ENCODE measurements around the gene GCAT.

The GCAT gene

GRCh38 chr22:37807410-37808293 lies at the start of gene GCAT:
Gene GCAT, plus strand, starts transcription at chr22:37807934. Its CDS starts 34 bp downstream, at chr22:37807968.
- DNase-seq: peak; percentile 90

GRCh38 chr22:37758694-37759093 lies 49.0 kb upstream of the GCAT start:
- DNase-seq: no peak

GRCh38 chr22:37759281-37759680 lies 48.5 kb upstream of the GCAT start:
- no peak for DNase-seq

GRCh38 chr22:37760152-37760551 lies 47.6 kb upstream of the GCAT start:
- peak; percentile 52 for DNase-seq

GRCh38 chr22:37762389-37762836 lies 45.3 kb upstream of the GCAT start:
- no peak for DNase-seq

- DNase-seq: no peak
These were observed 44.7 kb upstream of the GCAT start for GRCh38 chr22:37763012-37763411.

- no peak for DNase-seq
These were observed 44.1 kb upstream of the GCAT start for GRCh38 chr22:37763652-37764051.

GRCh38 chr22:37764622-37765021 lies 43.1 kb upstream of the GCAT start:
- no peak for DNase-seq

GRCh38 chr22:37765498-37765897 lies 42.2 kb upstream of the GCAT start:
- DNase-seq: no peak

- no peak for DNase-seq
These were observed 41.7 kb upstream of the GCAT start for GRCh38 chr22:37765953-37766576.

- no peak for DNase-seq
These were observed 39.5 kb upstream of the GCAT start for GRCh38 chr22:37768273-37768672.

- no peak for DNase-seq
These were observed 38.7 kb upstream of the GCAT start for GRCh38 chr22:37769056-37769455.

- no peak for DNase-seq
These were observed 36.7 kb upstream of the GCAT start for GRCh38 chr22:37771081-37771480.

- DNase-seq: peak; percentile 2
These were observed 35.9 kb upstream of the GCAT start for GRCh38 chr22:37771702-37772427.

- no peak for DNase-seq
These were observed 33.0 kb upstream of the GCAT start for GRCh38 chr22:37774728-37775127.

- no peak for DNase-seq
These were observed 31.7 kb upstream of the GCAT start for GRCh38 chr22:37775785-37776638.

GRCh38 chr22:37776639-37777005 lies 31.1 kb upstream of the GCAT start:
- DNase-seq: no peak

GRCh38 chr22:37777122-37777687 lies 30.5 kb upstream of the GCAT start:
- DNase-seq: peak; percentile 87

- DNase-seq: no peak
These were observed 29.2 kb upstream of the GCAT start for GRCh38 chr22:37778370-37779009.

GRCh38 chr22:37781434-37782059 lies 26.2 kb upstream of the GCAT start:
- DNase-seq: no peak

Data from DMS53 (cell line).